Amniotic stem cell (primary cell): Measurements from ENCODE around the gene WDR35.

ENCODE experiments used
- DNase-seq: peaks from one replicate; lab custom pipeline; 2025; lab: John Stamatoyannopoulos, UW

Gene WDR35

DNA sequence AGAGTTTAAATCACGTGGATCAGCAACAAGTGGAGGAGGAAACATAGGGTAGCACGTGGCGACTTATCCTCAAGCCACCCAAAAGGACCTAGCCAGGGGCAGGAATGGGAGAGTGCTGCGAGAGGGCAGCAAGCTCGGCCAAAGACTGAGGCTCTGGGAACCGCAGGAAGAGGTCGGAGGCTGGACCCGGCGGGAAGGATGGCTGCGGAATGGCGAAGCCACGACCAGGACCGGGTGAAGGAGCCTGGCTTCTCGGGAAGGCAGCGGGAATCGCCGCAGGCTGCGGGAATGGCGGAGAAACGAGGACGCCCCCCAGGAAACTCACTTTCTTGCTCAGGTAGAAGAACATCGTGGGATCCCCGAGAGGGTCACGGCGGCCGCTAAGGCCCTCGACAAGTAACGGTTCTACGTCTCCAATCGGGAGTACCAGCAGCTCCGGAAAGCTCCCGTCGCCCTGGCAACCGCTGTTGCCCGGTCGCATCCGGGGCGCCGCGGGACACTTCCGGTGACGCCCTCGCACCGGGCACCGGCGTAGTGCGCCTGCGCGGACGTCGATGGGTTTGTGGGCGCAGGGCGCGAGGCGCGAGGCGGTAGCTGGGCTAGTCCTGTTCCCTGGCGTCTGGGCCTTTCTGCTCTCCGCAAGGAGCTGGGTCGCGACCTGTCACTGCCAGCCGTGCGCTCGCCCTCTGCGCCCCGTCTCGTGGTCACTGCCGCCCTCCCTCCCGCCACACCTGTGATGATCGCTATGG, at the start of gene WDR35:
Gene WDR35, minus strand, starts transcription at position 439 of the 749 bp plus-strand sequence. Its CDS starts 90 bp downstream, at position 349.
- peak; percentile 66 for DNase-seq

DNA sequence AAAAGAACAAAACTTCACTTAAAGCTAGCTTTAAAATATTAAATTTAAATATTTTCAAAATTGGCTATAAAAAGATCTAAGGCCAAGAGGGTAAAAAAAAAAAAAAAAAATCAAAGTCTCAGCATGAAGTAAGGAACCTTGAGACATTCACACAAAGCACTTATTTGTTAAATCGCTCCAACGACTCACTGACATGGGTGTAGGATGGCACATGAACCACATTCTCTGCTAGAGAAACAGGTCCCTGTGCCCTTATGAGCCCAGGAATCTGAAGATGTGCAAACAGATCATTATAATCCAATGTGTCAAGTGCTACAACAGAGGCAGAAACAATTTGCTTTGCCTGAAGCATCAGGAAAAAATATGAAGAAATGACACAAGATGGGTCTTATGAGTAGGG, 47.8 kb upstream of the WDR35 start:
- DNase-seq: no peak

DNA sequence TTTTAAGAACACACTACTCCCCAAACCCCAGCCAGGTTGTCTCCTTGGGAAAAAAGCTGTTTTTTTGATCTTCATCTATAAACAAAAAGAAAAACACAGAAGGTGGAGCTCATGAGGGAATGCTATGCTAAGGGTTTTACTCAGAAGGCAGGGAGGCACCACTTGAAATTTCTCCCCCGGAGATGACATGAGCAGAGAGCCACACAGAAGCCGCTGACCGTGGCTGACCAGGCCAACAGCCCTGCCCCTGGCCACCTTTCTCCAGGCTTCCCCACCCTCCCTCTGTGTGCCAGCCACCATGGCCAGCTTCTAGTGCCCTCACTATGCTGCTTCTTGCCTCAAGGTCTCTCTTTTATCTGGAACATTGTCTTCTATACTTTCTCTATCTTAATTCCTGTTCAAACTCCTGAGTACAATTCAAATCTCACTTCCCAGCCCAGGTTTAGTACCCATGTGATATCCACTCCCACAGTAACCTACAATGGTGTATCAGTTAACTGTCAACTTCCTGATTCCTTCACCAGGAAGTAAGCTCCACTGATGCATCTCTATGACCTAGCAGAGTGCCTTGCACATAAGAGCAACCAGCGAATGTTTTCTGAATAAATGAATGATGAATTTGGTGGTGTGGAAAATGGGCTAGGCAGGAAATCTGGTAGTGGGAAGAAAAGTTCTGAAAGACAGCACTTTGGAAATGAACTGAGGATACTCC, 46.2 kb upstream of the WDR35 start:
- DNase-seq: no peak

DNA sequence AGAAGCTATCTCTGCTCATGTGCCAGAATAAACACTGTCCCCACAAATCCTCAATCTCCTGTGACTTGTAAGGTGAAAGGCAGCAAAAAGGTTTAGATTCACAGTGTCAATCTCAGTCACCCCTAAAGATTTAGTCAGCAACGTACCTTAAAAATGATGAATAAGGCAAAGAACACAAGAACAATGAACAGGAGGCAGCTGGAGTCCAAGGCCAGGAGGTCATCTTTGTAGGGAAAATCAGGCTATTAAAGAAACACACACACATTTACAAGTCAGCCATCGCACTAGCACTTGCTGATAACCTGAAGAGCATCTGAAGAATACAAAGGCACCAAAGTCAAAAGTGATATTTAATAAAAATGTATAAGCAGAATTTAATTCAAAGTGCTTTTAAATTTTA, 44.9 kb upstream of the WDR35 start:
- no peak for DNase-seq

DNA sequence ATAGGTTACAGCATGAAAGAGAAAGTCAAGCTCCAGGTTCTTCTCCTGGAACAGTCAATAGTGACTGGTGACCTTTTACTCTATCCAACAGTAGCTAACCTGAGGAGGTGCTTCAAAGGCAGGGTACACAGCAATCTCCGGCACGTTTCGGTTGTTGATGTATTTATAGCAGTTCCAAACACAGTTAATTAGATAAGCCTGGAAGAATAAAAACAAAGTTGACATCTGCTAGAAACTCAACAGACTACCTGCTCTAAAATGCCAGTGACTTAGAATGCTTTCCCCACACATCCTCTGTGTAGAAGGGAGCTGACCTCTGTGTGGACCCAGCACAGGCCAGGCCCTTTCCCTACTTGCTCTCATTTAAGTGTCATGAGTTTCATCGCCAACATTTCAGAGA, 44.3 kb upstream of the WDR35 start:
- DNase-seq: no peak

DNA sequence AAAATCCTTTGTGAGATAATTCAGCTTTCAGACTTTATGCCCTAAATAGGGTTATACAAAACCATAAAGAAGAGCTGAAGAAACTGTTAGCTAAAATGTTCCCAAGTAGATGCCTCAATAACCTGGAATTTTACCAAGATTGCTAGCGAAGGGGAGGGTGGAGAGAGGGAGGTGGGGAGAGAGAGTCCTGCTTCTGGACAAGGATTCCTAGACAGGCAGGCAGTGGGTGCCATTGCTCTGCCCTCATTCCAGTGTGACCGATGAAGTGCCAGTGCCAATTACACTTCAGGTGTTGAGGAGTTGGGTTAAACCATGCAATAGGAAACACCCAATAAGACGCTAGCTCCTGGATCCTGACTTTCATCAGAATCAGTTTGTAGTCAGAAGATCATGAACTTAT, 43.4 kb upstream of the WDR35 start:
- no peak for DNase-seq

DNA sequence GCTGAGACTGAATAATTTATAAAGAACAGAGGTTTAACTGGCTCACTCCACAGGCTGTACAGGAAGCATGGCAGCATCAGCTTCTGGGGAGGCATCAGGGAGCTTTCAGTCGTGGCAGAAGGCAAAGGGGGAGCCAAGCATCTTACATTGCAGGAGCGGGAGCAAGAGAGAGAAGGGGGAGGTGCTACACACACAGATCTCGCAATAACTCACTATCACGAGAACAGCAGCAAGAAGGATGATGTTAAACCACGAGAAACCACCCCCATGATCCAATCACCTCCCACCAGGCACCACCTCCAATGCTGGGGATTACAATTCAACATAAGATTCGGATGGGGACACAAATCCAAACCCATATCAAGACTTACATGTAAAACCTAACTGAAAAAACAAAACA, 40.3 kb upstream of the WDR35 start:
- no peak for DNase-seq

DNA sequence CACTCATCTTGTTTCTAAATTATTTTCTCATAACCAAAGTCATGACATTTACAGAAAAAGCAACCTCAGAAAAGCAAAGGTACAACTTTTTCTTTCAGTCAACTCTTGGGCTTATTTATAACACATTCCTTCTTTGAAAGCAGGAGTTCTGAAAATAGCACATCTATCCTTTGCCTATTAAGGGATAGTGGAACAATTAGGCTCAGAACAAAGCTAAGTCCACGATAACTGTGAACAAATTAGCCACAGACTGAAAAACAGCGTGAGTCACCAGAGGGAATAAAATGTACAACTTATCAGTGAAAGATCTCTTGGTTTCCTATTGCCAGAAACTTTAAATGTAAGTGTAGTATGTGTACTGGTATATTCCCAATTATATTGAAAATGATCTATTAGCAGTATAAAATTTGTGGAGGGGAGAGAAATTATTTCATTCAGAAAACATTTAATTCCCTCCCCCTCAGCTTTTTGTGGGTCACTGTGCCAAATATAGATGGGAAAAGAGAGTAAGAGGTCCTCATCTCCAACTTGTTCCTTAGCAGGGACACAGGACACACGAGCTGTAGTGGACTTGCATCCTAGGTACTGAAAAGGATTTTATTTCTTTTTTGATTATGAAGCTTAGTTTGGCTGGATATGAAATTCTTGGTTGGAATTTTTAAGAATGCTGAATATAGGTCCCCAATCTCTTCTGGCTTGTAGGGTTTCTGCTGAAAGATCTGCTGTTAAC, 38.0 kb upstream of the WDR35 start:
- DNase-seq: no peak

DNA sequence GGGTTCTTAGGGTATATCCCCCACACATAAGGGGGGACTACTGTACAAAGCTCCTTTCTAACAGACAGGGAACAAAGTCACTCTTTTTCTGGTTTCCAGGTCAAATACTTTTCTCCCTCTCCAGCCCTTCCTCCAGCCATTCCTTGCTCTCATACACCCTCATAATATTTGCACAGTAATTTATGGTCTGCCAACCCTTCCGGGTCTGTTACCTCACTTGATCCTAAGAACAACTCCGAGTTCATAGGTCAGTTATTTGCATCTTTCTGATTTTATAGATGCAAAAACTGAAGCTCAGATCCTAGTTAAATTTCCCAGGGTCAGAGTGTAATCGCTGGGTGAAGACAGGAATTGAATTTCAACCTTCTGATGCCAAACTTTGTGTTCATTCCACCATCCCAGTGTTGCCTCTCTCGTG, 37.4 kb upstream of the WDR35 start:
- no peak for DNase-seq

DNA sequence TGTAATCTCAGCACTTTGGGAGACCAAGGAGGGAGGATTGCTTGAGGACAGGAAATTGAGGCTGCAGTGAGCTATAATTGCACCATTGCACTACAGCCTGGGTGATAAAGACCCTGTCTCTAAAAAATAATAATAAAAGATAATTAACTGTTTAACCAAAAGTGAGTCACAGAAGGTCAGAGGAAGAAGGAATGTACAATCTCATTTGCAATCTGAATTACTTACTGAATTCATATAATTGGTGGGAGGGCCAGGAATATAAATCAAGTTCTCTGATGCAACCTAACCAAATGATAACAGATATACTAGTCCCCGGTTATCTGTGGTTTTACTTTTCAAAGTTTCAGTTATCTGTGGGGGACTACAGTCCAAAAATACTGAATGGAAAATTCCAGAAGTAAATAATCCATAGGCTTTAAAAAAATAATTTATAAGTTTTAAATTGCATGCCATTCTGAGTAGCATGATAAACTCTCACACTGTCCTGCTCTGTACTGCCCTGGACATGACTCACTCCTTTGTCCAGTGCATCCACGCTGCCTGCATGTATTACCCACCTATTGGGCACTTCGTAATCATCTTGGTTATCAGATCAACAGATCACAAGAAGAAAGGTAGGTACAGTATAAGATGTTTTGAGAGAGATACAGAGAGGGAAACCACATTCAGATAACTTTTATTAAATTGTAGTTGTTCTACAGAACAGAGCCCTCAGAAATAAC, 35.3 kb upstream of the WDR35 start:
- DNase-seq: no peak

DNA sequence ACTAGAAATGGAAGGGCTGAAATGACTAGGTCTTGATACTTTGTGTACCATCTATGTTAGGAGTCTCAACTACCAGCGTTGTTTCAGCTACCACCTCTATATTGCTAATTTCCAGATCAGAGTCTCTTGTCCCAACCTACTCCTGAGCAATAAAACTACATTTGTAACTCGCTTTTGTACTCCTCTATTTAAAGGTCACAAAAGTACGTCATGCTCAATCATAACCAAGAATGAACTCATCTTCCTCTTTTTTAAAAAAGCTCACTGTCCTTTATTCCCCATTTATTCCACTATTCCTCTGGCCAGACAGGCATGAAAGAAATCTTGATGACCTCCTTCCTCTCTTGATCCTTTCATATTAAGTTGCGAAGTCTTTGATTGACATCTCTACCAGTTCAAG, 33.8 kb upstream of the WDR35 start:
- DNase-seq: no peak

DNA sequence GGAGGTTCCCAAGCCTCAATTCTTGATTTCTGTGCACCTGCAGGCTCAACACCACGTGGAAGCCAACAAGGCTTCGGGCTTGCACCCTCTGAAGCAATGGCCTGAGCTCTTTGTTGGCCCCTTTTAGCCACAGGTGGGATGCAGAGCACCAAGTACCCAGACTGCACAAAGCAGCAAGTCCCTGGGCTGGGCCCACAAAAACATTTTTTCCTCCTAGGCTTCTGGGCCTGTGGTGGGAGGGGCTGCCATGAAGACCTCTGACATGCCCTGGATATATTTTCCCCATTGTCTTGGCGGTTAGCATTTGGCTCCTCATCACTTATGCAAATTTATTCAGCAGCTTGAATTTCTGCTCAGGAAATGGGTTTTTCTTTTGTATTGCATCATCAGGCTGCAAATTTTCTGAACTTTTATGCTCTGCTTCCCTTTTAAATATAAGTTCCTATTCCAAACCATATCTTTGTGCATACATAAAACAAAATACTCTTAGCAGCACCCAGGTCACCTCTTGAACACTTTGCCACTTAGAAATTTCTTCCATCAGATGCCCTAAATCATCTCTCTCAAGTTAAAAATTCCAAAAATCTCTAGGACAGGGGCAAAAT, 31.6 kb upstream of the WDR35 start:
- DNase-seq: no peak

DNA sequence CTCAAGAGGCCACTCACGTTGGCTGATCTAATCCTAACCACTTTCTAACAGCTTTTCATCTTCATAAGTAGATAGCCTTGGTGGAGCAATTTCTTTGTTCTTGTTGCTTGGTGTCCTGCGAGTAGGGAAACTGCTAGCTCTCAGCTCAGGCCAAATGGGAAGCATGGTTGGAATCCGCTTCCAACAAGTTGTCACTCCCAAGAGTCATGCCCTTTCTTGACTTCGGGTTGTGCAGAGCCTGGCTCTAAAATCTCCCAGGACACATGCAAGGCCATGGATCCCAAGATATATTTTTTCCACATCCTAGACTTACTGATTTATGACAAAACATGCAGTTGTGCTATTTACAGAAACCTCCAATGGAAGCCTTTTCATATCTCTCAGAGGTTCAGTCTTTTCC, 29.8 kb upstream of the WDR35 start:
- DNase-seq: no peak

DNA sequence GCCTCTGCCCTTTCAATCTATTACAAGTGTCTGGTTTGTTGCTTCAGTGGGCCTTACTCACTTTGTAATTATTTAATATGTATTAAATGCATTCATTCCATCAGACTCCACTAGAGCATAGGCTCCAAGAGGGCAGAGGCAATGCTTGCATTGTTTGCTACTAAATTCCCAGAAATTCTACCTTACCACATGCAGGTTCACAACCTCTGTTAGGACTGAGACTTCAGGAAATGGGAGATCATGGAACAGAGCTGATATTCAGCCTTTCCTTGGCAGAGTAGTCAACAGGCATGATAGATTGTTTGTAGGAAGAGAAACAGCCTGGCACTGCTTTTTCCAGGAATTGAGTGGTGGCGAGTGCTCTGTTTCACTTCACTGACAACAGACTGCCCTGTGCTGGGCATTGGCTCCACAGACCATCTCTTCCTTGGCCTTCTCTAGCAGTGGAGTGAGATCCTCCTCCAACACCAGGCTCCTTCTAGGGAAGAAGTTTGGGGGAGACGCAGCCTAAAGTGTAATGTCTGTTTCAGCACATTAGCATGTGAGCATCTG, 28.8 kb upstream of the WDR35 start:
- no peak for DNase-seq

DNA sequence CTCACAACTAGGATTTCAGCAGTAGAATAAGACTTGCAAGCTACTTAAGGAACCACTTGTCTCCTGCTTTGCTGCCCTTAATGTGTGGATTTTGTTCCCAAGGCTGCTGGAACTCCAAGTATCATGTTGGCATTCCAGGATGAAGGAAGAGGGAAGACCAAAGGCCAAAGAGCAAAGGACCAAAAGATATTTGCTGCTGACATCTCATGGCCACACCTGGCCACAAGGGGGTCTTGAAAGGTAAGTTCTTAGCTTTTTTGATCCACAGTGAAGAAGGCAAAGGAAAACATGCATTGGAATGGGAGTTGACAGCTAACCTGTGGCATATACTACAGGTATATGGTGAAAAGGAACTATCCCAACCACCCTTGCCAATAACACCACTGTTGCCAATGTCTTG, 26.4 kb upstream of the WDR35 start:
- no peak for DNase-seq

DNA sequence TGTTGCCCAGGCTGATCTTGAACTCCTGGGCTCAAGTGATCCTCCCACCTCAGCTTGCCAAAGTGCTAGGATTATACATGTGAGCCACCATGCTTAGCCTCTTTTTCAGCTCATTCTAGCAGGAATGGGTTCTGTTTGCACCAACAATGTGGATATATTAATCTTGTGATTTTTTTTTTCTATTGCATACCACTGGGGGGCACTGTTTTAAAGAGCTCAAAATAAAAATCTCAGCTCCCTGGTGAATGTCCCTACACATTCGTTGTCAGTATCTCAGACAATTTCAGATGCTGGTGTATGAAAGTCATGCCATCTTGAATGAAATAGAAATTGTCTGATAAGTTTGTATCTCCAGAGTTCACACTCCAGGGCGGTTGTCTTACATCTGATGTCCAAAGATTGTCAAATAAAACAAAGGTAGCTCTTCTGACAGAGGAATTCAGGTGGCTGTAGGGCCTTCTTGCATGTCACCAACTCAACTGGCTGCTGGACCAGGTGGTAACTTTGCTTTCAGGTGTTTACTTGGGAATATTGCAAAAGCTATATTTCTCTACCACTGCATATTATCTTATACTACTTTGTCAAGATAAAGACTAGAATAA, 25.7 kb upstream of the WDR35 start:
- DNase-seq: peak; percentile 68

DNA sequence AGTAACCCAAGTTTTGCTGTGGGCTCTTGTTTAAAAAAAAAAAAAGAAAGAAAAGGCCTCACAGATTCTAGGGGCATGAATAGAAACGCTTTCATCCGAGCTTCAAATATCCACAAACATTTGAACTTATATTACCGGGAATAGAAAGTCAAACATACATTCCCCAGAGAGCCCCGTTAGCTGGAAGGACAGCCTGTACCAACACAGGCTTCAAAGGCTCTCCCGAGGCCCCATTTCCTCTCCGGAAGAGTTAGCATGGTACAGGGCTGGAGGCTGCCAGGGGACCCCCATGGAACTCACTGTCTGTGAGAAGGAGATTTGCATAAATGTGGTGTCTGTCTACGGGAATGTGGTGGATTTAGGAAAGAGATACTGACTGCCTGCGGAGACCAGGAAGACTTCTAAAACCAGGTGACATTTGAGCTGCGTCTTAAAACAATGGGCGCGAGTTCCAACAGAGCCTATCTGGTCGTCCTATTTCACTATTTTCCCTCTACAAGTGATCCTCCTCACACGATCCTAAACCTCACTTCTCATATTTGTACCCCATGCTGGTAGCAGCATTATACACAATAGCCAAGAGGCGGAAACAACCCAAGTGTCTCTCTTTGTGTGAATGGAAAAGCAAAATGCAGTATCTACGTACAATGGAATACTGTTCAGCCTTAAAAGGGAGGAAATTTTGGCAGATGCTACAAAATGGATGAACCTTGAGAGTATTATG, 23.4 kb upstream of the WDR35 start:
- DNase-seq: no peak

DNA sequence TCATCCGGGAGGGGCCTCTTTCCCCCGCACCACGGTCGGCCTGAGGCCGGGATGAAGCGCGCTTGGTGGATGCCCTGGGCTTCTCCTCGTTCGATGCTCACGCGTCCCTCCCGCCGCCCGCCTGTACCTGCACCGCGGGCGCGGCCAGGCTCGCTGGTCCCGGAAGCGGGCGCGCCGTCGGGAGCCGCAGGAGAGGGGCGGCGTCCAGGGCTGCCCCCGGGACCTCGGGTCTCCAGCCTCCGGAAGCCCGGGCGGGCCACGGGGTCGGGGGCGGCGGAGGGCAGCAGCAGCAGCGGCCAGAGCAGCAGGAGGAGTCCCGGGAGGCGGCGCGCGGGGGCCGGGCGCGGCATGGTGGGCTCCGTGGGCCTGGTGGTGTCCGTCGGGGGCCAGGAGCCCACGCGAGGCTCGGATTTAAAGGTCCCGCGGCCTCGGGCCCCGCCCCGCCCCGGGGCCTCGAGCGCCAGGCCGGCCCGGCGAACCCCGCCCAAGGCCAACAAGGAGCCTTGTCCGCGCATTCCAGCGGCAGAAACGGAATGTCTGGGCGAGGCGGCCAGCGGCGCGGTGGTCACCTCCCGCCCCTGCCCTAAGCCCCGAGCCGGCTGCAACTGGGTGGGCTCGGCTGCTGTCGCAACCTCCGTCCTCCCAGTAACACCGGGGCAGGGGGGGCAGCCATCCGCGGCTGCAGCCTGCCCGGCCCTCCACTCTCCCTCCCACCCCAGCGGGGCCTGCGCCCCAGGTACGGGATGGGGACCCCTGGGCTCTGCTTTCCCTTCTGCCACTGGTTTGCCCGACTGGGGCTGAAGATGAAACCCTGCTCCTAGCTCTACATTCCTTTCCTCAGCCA, 22.6 kb upstream of the WDR35 start, which contains the start of gene MATN3:
Gene MATN3, minus strand, starts transcription at position 387 of the 844 bp plus-strand sequence. Its CDS starts 37 bp downstream, at position 350.
- no peak for DNase-seq

DNA sequence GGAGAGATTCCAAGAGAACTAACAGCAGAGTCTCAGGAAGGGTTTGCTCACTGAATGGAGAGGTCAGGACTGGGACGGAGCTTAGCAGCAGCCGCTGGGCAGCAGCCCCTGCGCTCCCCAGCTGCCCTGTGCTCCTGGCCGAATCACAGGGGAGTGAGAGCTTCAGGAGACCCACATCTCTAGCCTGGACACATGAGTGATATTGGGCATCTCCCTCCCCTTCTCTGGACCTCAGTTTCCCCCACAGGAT, 22.1 kb upstream of the WDR35 start:
- DNase-seq: no peak
